ENCODE data around the gene HNRNPD. TPM values are rescaled to one million over a fixed set of nuclear protein-coding genes. Genes with fewer than 3 reads are reported as not detected.
"Not testable (repeated sequence)": the region's sequence is repeated elsewhere in the genome, so short reads cannot be mapped to it uniquely, and the experiment has no call there.

The HNRNPD gene, protein sequence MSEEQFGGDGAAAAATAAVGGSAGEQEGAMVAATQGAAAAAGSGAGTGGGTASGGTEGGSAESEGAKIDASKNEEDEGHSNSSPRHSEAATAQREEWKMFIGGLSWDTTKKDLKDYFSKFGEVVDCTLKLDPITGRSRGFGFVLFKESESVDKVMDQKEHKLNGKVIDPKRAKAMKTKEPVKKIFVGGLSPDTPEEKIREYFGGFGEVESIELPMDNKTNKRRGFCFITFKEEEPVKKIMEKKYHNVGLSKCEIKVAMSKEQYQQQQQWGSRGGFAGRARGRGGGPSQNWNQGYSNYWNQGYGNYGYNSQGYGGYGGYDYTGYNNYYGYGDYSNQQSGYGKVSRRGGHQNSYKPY
- 32.6 and 57.7 TPM in 2 replicates for total RNA-seq (ENCODE audit: low replicate concordance)

- no peak for TF ChIP-seq CTCF (IDR thresholded peaks at IDR 0.05; ENCODE audit: insufficient read depth, low read length)
- peak; percentile 100 for DNase-seq (ENCODE audit: low read depth)
Measured at GRCh38 chr4:82373816-82374625, at the start of gene HNRNPD. TSS of gene HNRNPD (minus strand) at chr4:82373991. CDS start at chr4:82373678, 313 bp downstream.

DNA sequence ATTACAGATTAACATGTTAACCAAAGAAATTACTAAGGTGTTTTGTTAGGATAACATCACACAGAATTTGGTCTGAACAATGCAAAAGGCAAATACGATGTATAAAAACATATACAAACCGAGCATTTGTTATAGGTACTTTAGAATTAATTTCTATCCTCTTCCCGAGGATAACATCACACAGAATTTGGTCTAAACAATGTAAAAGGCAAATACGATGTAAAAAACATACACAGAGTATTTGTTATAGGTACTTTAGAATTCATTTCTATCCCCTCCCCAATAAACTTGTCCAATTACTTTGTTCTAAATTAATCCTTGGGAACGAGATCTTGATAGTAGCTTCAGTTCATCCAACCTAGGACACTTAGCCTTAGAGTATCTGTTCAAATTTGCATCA lies 48.8 kb upstream of the HNRNPD start:
- TF ChIP-seq CTCF (IDR thresholded peaks at IDR 0.05; ENCODE audit: insufficient read depth, low read length): no peak
- no peak overlapping the region for H3K4me3 ChIP-seq (ENCODE audit: low read depth, low read length)
- DNase-seq (ENCODE audit: low read depth): no peak

More at GRCh38 chr4:82373816-82374625, at the start of gene HNRNPD:
- H3K4me3 ChIP-seq (ENCODE audit: low read depth, low read length): peak within 1 kb of the TSS; percentile 98

GRCh38 chr4:82421796-82422560 lies 48.2 kb upstream of the HNRNPD start:
- no peak for TF ChIP-seq CTCF (IDR thresholded peaks at IDR 0.05; ENCODE audit: insufficient read depth, low read length)
- DNase-seq (ENCODE audit: low read depth): no peak

GRCh38 chr4:82419451-82419850 lies 45.7 kb upstream of the HNRNPD start:
- no peak overlapping the region for H3K4me3 ChIP-seq (ENCODE audit: low read depth, low read length)
- no peak for TF ChIP-seq CTCF (IDR thresholded peaks at IDR 0.05; ENCODE audit: insufficient read depth, low read length)
- DNase-seq (ENCODE audit: low read depth): no peak

More at GRCh38 chr4:82421796-82422560, 48.2 kb upstream of the HNRNPD start:
- no peak overlapping the region for H3K4me3 ChIP-seq (ENCODE audit: low read depth, low read length)

GRCh38 chr4:82415922-82416365 lies 42.2 kb upstream of the HNRNPD start:
- DNase-seq (ENCODE audit: low read depth): no peak
- no peak for TF ChIP-seq CTCF (IDR thresholded peaks at IDR 0.05; ENCODE audit: insufficient read depth, low read length)

GRCh38 chr4:82415061-82415460 lies 41.3 kb upstream of the HNRNPD start:
- DNase-seq (ENCODE audit: low read depth); H3K4me3 ChIP-seq (ENCODE audit: low read depth, low read length): not testable (repeated sequence)

More at GRCh38 chr4:82415922-82416365, 42.2 kb upstream of the HNRNPD start:
- no peak overlapping the region for H3K4me3 ChIP-seq (ENCODE audit: low read depth, low read length)
